COR-L47 (cell line): ENCODE results near the gene SAA2.
"Not testable (repeated sequence)": the region's sequence is repeated elsewhere in the genome, so short reads cannot be mapped to it uniquely, and the experiment has no call there.

ENCODE experiments used
- DNase-seq: peaks from one replicate; lab custom pipeline; 2025; lab: John Stamatoyannopoulos, UW

SAA2 gene

DNA sequence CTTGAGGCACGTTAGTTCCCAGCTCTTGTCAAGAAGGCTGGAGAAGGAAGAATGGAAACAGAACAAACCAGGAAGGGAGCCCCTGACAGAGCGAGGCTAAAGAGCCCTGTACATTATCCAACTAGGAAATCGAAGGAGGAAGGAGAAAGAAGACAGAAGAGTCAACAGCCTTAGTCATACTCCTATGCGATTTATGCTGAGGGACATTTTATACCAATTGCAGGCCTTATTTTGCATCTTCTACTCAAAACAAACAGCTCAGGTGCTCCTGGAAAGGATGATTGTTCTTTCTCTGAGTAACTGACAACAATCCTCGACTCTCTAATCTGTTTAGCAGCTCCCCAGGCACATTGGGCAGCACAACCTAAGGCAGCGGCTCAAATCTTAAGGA, 1.3 kb downstream of the SAA2 start:
- DNase-seq = not testable (repeated sequence)

DNA sequence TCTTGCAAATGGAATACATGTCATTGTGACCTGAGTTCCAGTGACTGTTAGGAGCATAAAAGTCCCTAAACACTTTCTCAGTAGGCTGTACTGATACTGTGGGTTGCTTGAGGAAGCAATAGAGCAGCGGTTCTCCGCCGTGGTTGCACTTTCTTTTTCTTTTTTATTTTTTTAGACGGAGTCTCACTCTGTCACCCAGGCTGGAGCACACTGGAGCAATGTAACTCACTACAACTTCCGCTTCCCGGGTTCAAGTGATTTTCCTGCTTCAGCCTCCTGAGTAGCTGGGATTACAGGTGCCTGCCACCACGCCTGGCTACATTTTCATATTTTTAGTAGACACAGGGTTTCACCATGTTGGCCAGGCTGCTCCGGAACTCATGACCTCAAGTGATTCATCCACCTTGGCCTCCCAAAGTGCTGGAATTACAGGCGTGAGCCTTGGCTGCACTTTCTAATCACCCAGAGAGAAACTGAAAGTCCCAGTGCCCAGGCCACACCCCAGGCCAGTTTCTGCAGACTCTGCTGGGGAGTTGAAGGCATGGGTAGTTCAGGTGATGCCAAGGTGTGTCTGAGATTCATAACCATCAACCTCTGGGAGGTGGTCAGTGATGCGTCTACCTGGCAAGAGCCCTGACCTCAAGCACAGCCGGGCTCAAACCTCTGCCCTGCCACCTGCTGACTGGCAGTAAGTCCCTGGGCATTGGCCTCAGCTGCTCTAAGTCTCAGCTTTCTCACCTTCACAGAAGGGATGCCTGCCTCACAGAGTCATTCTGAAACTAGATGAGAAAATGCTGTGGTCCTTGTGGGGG, 1.9 kb downstream of the SAA2 start:
- DNase-seq = not testable (repeated sequence)

DNA sequence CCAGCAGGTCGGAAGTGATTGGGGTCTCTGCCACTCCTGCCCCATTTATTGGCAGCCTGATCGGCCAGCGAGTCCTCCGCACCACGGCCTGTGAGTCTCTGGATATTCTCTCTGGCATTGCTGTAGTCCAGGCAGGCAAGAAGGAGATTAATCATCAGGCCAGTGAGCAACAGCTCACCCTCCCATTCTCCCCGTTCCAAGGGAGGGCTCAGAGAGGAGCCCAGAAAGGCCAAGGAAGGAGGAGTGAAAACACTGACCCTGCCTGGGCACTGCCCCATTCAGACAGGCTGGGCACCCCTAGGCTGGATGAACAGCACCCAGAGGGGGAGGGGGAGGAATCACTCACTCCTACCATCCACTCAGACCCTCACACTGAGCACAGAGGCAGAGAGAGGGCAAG, 3.1 kb downstream of the SAA2 start:
- no peak for DNase-seq

DNA sequence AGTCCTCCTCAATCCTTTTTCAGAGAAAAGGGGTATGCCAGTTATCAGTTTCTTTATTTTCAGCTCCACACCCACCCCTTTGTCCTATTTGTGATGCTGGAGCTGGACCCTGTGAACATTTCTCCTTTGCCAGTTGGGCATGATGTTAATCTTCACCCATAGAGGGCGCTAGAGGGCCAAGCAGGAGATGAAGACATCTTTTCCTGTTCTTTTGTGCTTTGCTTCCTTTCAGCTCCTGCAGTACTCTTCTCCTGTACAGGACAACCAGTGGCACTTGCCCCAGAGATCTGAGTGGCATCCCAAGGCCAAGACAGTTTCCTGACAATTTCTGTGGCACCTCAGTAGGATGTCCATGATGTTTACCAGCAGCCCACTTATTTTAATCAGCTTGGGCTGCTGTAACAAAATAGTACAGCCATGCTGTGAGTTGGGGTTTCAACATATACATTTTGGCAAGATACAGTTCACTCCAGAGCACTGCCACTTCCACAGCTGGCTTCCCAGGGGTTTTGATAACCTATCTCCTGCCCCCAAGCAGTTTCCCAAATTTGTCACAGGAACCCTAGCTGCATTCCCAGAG, 4.6 kb downstream of the SAA2 start:
- peak; percentile 50 for DNase-seq

DNA sequence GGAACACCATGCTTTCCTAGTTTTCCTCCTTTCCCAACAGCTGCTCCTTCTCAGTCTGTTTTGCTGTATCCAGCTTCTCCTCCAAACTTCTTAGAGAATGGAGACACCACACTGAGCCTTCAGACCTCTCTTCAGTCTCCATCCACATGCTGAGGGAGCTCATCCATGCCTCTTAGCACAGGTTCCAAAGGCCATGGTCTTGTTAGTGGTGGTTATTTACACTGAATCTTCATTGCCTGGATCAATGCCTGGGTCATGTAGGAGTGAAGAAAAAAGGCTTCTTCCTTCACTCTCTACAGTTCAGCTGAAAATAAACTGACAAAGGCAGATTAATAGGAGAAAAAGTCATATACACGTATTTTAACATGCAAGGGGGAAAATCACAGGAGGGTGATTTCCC, 8.8 kb downstream of the SAA2 start:
- no peak for DNase-seq

DNA sequence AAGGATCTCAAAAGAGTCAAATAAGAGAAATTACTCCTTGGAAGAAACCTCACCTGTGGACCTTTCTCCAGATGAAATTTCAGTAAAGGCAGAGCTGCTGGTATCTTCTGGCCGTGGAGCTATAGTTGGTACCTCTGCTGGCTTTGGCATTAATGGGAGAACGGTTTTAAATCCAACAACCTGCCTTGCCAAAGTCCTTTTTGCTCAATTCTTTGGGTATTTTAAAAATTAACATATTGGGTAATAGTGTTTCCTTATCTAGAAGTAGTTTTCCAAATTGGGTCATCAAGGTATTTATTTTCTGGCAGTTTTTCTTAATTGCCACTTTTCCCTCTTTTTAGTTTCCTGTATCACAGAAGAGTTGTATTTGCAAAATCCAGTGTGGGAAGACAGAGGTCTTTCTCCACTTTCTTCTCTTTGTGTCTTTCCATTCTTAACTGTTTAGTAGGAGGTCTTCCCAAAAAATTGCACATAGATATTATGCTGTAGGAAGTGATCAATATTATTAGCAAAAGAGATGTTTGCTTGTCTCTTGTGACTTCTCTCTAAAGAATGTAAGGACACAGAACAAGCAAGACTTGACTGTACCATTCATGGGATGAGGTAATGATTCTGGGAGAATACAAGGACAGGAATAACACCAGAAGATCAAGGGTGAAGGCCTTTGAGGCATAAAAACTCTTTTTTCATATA, 11.7 kb downstream of the SAA2 start, which contains the start of gene SAA4:
Gene SAA4, minus strand, starts transcription at position 139 of the 693 bp plus-strand sequence. CDS start 876 bp downstream, outside the sequence.
- no peak for DNase-seq

DNA sequence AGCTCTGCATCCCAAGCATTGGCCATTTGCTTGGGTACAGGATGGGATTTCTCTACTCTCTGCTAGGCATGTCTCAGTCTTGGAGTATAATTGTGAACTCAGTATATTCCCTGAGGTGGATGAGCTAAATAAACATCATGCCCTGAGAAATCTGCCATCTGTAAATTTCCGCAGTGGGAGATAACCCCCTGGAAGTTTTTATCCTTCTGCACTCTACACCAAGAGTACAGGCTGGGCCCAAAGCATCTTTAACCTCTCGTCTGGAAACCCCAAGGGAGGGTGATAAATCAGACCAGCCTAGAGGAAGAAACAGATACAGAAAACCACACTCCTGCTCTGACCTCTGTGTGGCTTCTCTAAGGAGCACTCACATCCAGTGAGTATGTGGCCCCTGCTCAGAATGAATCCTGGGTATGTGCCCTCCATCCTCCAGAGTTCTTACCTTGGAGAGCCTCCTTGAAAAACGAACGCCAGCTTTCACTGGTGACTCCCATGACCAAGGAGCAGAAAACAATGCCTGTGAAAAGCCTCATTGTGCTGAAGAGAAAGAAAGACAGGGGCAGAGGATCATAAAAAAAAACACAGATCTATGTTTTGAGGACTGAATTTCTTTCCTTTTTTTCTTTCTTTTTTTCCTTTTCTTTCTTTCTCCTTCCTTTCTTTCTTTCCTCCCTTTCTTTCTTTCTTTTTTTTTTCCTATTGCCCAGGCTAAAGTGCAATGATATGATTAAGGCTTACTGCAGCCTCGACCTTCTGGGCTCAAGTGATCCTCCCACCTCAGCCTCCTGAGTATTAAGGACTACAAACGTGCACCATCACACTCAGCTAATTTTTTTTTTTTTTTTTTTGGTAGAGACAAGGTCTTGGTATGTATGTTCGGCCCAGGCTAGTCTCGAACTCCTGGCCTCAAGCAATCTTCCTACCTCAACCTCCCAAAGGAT, 12.8 kb downstream of the SAA2 start:
- no peak for DNase-seq

DNA sequence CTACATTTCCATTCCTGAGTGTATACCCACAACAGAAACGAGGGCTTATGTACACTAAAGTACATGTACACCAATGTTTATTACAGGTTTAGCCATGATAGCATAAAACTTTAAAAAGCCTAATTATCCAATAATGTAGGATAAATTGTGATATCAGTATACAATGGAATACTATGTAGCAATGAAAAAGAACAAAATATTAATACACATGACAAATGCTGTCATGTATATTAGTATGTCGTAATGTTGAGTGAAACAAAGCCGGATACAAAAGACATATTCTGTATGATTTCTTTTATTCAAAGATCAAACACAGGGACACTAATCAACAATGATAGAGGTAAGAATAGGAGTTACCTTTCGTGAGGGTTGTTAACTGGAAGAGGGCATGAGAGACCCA, 14.6 kb downstream of the SAA2 start:
- DNase-seq = no peak

DNA sequence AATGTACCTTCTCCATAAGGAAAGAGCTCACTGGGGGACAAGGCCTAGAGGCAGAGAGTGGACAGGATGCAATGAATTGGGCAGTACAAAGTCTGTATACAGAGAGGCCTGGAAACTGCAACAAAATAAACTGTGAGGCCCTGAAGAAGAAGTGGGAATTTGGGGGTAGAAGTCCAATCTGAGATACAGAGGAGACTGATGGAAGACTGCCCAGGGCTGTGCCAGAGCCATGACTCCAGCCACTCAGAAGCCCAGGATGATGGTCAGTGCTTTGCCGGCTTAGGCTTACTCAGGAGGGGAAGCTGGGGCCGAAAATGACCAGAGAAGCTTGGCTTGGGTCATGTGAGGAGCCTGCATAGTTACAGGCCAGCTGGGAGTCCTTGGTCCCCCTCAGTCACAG, 17.6 kb downstream of the SAA2 start:
- DNase-seq = no peak

DNA sequence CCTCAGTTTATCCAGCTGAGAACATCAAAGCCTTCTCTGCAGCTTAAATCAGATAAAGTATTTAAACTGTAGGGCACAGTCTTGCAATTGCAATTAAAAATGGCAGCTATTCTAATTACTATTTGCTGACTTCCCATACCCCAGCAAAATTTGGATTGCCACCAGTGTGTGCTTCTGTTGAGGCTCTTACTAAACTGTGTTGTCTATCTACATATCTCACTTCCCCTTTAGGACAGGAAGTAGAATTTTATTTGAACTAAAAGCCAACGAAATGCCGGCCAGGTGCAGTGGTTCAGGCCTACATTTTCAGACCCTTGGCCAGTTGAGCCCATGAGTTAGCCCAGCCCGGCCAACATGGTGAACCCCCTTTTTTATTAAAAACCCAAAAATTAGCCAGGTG, 19.0 kb downstream of the SAA2 start:
- DNase-seq = no peak

DNA sequence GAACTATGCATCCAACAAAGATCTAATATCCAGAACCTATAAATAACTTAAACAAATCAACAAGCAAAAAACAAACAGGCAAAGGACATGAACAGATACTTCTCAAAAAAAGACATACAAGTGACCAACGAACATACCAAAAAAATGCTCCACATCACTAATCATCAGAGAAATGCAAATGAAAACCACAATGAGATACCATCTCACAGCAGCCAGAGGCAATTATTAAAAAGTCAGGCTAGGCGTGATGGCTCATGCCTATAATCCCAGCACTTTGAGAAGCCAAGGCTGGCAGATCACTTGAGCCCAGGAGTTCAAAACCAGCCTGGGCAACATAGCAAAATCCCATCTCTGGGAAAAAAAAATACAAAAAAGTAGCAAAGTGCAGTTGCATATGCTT, 22.6 kb downstream of the SAA2 start:
- no peak for DNase-seq

DNA sequence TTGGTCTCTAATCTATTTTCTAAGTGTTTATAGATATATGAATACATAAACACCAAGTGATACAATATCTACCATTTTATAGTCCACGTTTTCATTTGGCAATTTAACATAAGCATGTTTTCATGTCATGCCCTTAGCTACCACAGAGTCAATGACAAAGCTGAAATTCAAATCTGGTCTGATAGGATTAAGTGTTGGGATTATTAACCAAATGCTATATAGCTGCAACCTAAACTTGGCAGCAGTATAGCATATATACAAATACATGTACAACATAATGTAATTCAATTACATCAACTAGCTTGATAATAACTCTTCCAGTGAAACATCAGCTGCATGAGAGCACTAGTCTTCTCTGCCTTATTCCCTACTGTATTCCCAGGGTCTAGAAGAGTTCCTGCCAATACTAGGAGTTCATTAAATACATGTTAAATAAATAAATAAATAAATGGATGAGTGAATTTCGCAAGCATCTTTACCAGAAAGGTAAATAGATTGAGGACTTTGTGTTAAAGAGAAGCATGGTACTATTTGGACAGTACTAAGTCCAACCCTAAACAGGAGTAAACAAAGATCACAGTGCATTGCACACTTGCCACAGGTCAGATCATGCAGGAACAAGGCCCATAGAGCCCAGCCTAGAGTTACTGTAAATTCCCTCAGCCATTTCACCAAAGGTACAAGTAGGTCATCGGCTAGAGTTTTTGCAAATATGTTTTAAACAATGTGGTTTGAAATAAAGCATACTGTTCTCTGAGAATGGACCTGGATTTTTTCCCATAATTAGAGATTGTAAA, 24.7 kb downstream of the SAA2 start:
- DNase-seq = no peak

DNA sequence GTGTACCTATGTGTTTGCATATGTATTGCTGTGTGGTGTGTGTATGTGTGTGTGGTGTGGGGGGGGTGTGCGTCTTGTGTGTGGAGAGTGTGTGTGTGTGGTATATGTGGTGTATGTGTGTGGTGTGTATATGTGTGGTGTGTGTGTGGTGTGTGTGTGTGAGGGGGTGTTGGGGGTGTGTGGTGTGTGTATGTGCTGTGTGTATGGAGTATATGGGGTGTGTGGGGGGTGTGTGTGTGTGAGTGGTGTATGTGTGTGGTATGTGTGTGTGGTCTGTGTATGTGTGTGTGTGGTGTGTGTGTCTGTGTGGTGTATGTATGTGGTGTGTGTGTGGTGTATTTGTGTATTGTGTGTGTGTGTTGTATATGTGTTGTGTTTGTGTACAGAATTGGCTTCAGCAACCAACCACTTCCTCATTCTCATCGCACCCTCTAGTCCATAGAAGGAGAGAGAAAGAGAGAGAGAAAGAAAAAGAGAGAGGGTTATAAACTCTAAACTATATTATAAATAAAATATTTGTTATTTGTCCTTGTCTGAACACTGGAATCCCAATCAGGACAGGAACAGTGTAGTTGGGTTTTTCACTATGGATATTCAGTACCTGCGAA, 25.6 kb downstream of the SAA2 start:
- DNase-seq = no peak

DNA sequence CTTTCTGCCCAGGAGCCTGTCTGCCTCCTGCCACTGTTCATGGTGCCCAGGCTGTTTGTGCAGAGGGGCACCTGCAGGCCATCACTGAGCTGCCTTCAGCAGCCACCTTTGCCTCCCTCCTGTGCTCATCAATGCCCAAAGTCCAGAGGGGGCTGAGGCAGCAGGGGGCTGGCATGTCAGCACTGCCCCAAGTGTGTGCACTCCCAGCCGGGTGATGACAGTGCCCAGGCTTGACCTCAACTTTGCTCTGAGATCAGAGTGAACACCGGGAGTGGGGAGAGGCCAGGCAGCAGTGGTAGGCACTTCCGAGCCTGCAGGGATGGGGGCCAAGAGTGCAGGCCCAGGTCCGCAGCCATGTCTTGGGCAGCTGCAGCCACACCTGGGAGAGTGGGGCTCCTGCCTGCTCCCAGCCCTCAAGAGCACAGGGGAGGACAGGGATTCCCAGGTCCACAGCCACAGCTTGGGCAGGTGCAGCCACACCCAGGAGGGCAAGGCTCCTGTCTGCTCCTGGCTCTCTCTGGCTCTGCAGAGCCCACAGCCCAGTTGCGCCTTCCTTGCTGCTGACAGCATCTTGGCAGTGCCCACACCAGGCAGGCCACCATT, 27.1 kb downstream of the SAA2 start:
- DNase-seq = no peak

DNA sequence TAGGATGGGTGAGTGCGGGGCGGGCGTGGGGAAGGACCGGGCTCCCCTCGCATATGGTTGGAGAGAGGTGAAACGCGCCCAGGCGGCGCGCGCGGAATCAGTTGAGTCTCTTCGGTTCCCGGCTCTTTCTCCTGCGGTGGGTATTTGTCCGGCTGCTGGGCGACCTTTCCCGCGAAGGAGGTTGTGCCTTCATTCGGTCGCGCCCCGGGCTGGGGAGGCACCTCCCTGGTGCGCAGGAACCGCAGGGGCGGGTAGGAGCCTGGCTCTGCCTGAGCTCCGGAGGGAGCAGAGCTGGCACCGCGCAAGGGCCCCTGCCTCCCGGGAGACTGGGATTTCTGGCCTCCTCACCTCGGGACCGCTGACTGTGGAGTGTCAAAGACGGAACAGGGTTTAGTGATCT, 39.4 kb downstream of the SAA2 start:
- no peak for DNase-seq

DNA sequence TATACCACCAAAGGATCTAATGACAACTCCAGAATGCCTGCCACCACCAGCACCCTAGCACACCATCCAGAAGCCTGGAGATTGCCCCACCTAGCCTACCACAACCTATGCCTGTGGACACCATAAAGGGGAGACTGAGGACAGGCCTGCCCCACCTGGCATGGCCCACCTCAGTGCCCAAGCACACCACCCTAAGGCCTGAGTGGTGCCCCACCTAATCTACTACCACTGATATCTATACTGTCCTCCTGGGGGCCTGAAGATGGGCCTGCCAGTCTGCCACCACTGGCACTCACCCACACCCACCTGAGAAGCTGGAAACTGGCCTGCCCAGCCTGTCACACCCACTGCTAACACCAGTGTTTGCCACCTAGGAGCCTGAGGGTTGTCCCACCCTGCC, 43.7 kb downstream of the SAA2 start:
- no peak for DNase-seq

DNA sequence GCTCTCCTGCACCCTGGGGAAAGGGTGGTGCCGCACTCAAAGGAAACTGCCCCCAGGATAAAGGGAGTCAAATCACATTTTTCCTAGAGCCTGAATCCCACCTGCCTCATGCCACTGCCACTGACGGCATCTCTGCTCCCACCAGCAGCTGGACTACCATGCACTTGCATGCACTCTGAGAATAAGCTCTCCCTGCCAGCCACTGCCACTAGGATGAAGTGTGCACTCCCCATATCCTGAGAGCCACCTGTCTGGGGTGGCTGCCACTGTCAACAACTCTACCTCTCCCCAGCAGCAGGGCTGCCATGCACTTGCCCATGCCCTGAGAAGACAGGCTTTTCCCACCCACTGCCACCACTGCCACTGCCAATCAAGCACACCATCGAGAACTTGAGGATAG, 44.2 kb downstream of the SAA2 start:
- no peak for DNase-seq

DNA sequence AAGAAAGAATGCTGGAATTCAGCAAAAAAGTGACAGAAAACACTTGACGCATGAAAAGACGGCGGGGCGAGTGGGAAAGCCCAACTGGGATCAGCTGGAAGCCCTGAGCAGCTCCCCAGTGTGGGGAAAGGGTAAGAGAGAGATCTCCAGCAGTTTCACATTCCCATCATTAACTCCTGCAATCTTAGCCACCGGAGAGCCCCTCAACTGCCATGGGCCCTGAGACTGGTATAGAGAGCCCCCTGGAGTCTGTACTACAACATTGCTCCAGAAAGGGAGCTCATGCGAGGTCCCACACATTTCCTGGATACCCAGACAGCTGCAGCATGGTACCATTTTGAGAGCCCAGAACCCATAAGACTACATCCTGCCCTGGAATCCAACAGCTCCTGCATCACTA, 44.7 kb downstream of the SAA2 start:
- DNase-seq = peak; percentile 5

DNA sequence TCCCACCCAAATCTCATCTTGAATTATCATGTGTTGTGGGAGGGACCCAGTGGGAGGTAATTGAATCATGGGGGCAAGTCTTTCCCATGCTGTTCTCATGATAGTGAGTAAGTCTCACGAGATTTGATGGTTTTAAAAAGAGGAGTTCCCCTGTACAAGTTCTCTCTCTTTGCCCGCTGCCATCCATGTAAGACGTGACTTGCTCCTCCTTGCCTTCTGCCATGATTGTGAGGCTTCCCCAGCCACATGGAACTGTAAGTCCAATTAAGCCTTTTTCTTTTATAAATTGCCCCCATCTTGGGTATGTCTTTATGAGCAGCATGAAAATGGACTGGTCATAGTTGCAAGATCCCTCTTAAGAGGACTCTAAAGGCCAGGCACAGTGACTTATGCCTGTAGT, 50.7 kb downstream of the SAA2 start:
- DNase-seq = not testable (repeated sequence)

DNA sequence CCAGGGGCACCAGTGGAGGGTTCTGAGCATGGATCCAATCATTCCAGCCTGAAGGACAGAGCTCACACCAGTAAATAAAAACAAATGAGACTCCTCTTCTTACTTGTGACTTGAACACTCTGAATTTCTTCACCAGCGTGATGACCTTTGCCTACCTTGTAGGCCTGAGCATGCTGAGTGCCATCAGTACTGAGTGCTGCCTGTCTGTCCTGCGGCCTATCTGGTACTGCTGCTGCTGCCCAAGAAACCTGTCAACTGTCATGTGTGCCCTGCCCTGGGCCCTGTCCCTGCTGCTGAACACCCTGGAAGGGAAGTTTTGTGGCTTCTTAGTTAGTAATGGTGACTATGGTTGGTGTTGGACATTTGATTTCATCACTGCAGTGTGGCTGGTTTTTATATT, 51.9 kb downstream of the SAA2 start:
- no peak for DNase-seq
